Natural killer cell (primary cell): ENCODE data around the gene EPHB4. TPM values are rescaled to one million over a fixed set of nuclear protein-coding genes. Genes with fewer than 3 reads are reported as not detected.

Experiments
- ATAC-seq, 3 donors: fragments of 150-1000 bp in 2 of 3; fragments of 200-7000 bp in 1 of 3; cut with Tn5 transposase; 1 replicate in 1 of 3; 2 replicates in 2 of 3; pipeline ENCODE4 v1.10.0; 2021; ENCODE audit warnings: mild to moderate bottlenecking in 2 of 3, moderate library complexity in 2 of 3
- DNase-seq, 2 donors: peaks; one replicate each; pipeline versions ENCODE4 v3.0.0 to v3.0.0-alpha.2; 2013 to 2021; ENCODE audit warnings: mixed read lengths in 1 of 2
- H3K27ac ChIP-seq: one replicate; pipeline ENCODE4 v1.5.1; 2013; ENCODE audit warnings: mild to moderate bottlenecking, low read length
- H3K27me3 ChIP-seq: one replicate; pipeline ENCODE4 v1.6.1; 2013; ENCODE audit warnings: low read length; ENCODE audit not compliant: control insufficient read depth, insufficient read depth
- H3K36me3 ChIP-seq: one replicate; pipeline ENCODE4 v1.6.1; 2013; ENCODE audit warnings: low read length; ENCODE audit not compliant: control insufficient read depth, insufficient read depth
- H3K4me1 ChIP-seq: one replicate; pipeline ENCODE4 v1.6.1; 2013; ENCODE audit warnings: low read length; ENCODE audit not compliant: control insufficient read depth, insufficient read depth
- H3K4me3 ChIP-seq: one replicate; pipeline ENCODE4 v1.5.1; 2013; ENCODE audit warnings: low read length
- H3K9me3 ChIP-seq: one replicate; pipeline ENCODE4 v1.6.1; 2013; ENCODE audit warnings: low read length; ENCODE audit not compliant: control insufficient read depth, insufficient read depth
- H3K27ac Mint-ChIP-seq, 2 donors: one replicate each; pipeline ENCODE4 v1.8.0; 2022; ENCODE audit warnings: mild to moderate bottlenecking in 2 of 2, mixed read lengths in 2 of 2, moderate library complexity in 1 of 2
- H3K27me3 Mint-ChIP-seq, 2 donors: one replicate each; pipeline ENCODE4 v1.8.0; 2022; ENCODE audit warnings: low read depth in 2 of 2, mixed read lengths in 2 of 2
- H3K36me3 Mint-ChIP-seq: one replicate; pipeline ENCODE4 v1.8.0; 2022; ENCODE audit warnings: mixed read lengths
- H3K4me1 Mint-ChIP-seq, 2 donors: one replicate each; pipeline ENCODE4 v1.8.0; 2022; ENCODE audit warnings: mixed read lengths in 2 of 2
- H3K4me3 Mint-ChIP-seq: one replicate; pipeline ENCODE4 v1.8.0; 2022; ENCODE audit warnings: mild to moderate bottlenecking, moderate library complexity, mixed read lengths
- H3K9me3 Mint-ChIP-seq, 2 donors: one replicate each; pipeline ENCODE4 v1.8.0; 2022; ENCODE audit warnings: mixed read lengths in 2 of 2
- CTCF ChIP-seq: fragments of 200-600 bp; IDR thresholded peaks from one replicate; pipeline ENCODE4 v1.8.0; 2022; ENCODE audit warnings: antibody characterized with exemption
- WGBS: methylation state at CpG from one replicate; pipeline ENCODE4 v1.1.7; 2013; ENCODE audit warnings: missing lambda C conversion rate; ENCODE audit not compliant: insufficient coverage; 5-methylcytosine and 5-hydroxymethylcytosine counted together
- intact Hi-C: fragments of 100-400 bp; cut with micrococcal nuclease; formaldehyde crosslinking; loops from one replicate; pipeline ENCODE4 v1.14.2; 2022
- total RNA-seq, 4 donors: library from RNA; stranded (reverse); fragments of 120-200 nt in 1 of 4; gene quantifications; one replicate each; pipeline versions ENCODE4 v1.2.3 to v1.2.4, GENCODE V29; 2013 to 2022

EPHB4 gene
- total RNA-seq, 3 donors from 2014 or later (not counting 1 experiment from before 2014, with no cell fraction given) = 0.66 to 1.5 (median 0.88) TPM

GRCh38 chr7:100759357-100760171 lies 67.8 kb downstream of the EPHB4 start:
- TF ChIP-seq CTCF = no peak
- Histone ChIP-seq H3K4me3 (no peak overlapping the region), H3K27me3 (peaks cover 2% of the 10 kb centered on the region), H3K27ac (no peak overlapping the region), H3K4me1 (no peaks in the 10 kb centered on the region), H3K36me3 (no peaks in the 10 kb centered on the region), H3K9me3 (no peaks in the 10 kb centered on the region)
- no peaks in the 10 kb centered on the region for H3K4me1 Mint-ChIP-seq
- no peaks in the 10 kb centered on the region for H3K9me3 Mint-ChIP-seq
- no peaks in the 10 kb centered on the region for H3K27me3 Mint-ChIP-seq
- no peaks in the 10 kb centered on the region for H3K36me3 Mint-ChIP-seq
- H3K4me3 Mint-ChIP-seq = no peak overlapping the region
- ATAC-seq = no peak
- no peak for DNase-seq
- no peak overlapping the region for H3K27ac Mint-ChIP-seq
- WGBS = 86% methylated on average over 18 of the region's 19 CpGs
- intact Hi-C loops = no loop called here

- WGBS = 85% methylated on average over 2 of the region's 3 CpGs
- intact Hi-C loops = no loop called here
- Histone ChIP-seq H3K27ac (no peak overlapping the region), H3K4me1 (no peaks in the 10 kb centered on the region), H3K4me3 (no peak overlapping the region), H3K27me3 (peaks cover 6% of the 10 kb centered on the region), H3K9me3 (no peaks in the 10 kb centered on the region), H3K36me3 (no peaks in the 10 kb centered on the region)
- no peak for TF ChIP-seq CTCF
- Mint-ChIP-seq H3K27me3 (peaks cover 13 to 17% of the 10 kb centered on the region in 2 donors), H3K4me1 (no peaks in the 10 kb centered on the region), H3K9me3 (no peaks in the 10 kb centered on the region), H3K27ac (no peak overlapping the region), H3K36me3 (no peaks in the 10 kb centered on the region), H3K4me3 (no peak overlapping the region)
- DNase-seq = no peak
- no peak for ATAC-seq
These were observed 73.6 kb downstream of the EPHB4 start for GRCh38 chr7:100753750-100754149.

- H3K4me3 Mint-ChIP-seq = no peak overlapping the region
- no peak for TF ChIP-seq CTCF
- H3K36me3 ChIP-seq = no peaks in the 10 kb centered on the region
- peaks cover 5% of the 10 kb centered on the region for H3K27me3 ChIP-seq
- ATAC-seq (no peak), DNase-seq (no peak)
- intact Hi-C loops = no loop called here
- H3K4me3 ChIP-seq = no peak overlapping the region
- no peaks in the 10 kb centered on the region for H3K4me1 ChIP-seq
- H3K36me3 Mint-ChIP-seq = no peaks in the 10 kb centered on the region
- H3K9me3 Mint-ChIP-seq = no peaks in the 10 kb centered on the region
- H3K27ac Mint-ChIP-seq = no peak overlapping the region
- H3K27ac ChIP-seq = no peak overlapping the region
- peaks cover 13 to 17% of the 10 kb centered on the region in 2 donors for H3K27me3 Mint-ChIP-seq
- H3K9me3 ChIP-seq = no peaks in the 10 kb centered on the region
- no peaks in the 10 kb centered on the region for H3K4me1 Mint-ChIP-seq
- WGBS = 80% methylated on average over 5 of the region's 5 CpGs
These were observed 74.3 kb downstream of the EPHB4 start for GRCh38 chr7:100752994-100753393.

Other genes starting within 250 kb of the EPHB4 start
- gene LRCH4, start 241.4 kb downstream of the EPHB4 start, total RNA-seq = 100 to 1,000 TPM; 282 to 296 (median 289) TPM
- gene FBXO24, start 241.2 kb downstream of the EPHB4 start, total RNA-seq = under 1 TPM; 0.45 to 0.94 (median 0.88) TPM
- gene PCOLCE, start 225.2 kb downstream of the EPHB4 start, total RNA-seq = 10 to 100 TPM; 18.4 to 24.8 (median 21.7) TPM
- 10 to 100 TPM; 14.5 to 15.9 (median 15.5) TPM for gene MOSPD3, start 215.0 kb downstream of the EPHB4 start, total RNA-seq
- 10 to 100 TPM in 2 of 3 donors, 1 to 10 TPM in 1; 9.8 to 13.8 (median 12.0) TPM for gene TFR2, start 186.0 kb downstream of the EPHB4 start, total RNA-seq
- gene ACTL6B, start 171.1 kb downstream of the EPHB4 start, total RNA-seq = not detected
- gene GNB2, start 153.8 kb downstream of the EPHB4 start, total RNA-seq = 100 to 1,000 TPM; 194 to 227 (median 212) TPM
- 100 to 1,000 TPM in 2 of 3 donors, 10 to 100 TPM in 1; 92.0 to 102 (median 101) TPM for gene GIGYF1, start 133.3 kb downstream of the EPHB4 start, total RNA-seq
- gene POP7, start 121.4 kb downstream of the EPHB4 start, total RNA-seq = 10 to 100 TPM; 17.6 to 22.1 (median 17.6) TPM
- not detected for gene EPO, start 107.1 kb downstream of the EPHB4 start, total RNA-seq
- not detected for gene ZAN, start 93.9 kb downstream of the EPHB4 start, total RNA-seq
- 10 to 100 TPM; 35.0 to 44.2 (median 38.1) TPM for gene SLC12A9, start 25.2 kb upstream of the EPHB4 start, total RNA-seq
- 1 to 10 TPM; 1.1 to 3.5 (median 1.5) TPM for gene TRIP6, start 39.9 kb upstream of the EPHB4 start, total RNA-seq
- gene SRRT, start 47.6 kb upstream of the EPHB4 start, total RNA-seq = 100 to 1,000 TPM; 281 to 307 (median 288) TPM
- gene UFSP1, start 62.2 kb upstream of the EPHB4 start, total RNA-seq = 1 to 10 TPM; 1.0 to 1.9 (median 1.3) TPM
- gene ACHE, start 68.4 kb upstream of the EPHB4 start, total RNA-seq = under 1 TPM; 0.18 to 0.84 (median 0.47) TPM
- under 1 TPM in 1 of 3 donors, not detected in 2; 0.24 TPM for gene MUC3A, start 122.0 kb upstream of the EPHB4 start, total RNA-seq
- 1 to 10 TPM in 2 of 3 donors, not detected in 1; 1.2 to 4.6 TPM for gene MUC12, start 142.0 kb upstream of the EPHB4 start, total RNA-seq
- gene MUC17, start 192.6 kb upstream of the EPHB4 start, total RNA-seq = not detected